Hypothalamus (tissue), 51 donors: ENCODE results near the gene CALY.
"Not testable (repeated sequence)": the region's sequence is repeated elsewhere in the genome, so short reads cannot be mapped to it uniquely, and the experiment has no call there.

Source experiments
- DNase-seq, 51 donors: peaks; one replicate each; lab custom pipeline; 2025; lab: John Stamatoyannopoulos, UW

CALY gene

GRCh38 chr10:133336577-133337369 lies at the start of gene CALY:
TSS of gene CALY (minus strand) at chr10:133336896. CDS start at chr10:133328989, 7,907 bp downstream.
- peak in 34 of 51 donors; percentile 16 to 81 (median 54) for DNase-seq

- DNase-seq, result no peak
Measured at GRCh38 chr10:133385214-133385613, 48.5 kb upstream of the CALY start.

- DNase-seq, result no peak
Measured at GRCh38 chr10:133384071-133384470, 47.4 kb upstream of the CALY start.

GRCh38 chr10:133383551-133383950 lies 46.9 kb upstream of the CALY start:
- DNase-seq, result no peak

- no peak for DNase-seq
Measured at GRCh38 chr10:133381036-133381435, 44.3 kb upstream of the CALY start.

GRCh38 chr10:133379801-133380666 lies 43.3 kb upstream of the CALY start:
- DNase-seq, result peak in 21 of 51 donors; percentile 15 to 65 (median 37)

- peak in 39 of 51 donors; percentile 7 to 82 (median 55) for DNase-seq
Measured at GRCh38 chr10:133379152-133379800, 42.6 kb upstream of the CALY start, which contains the start of gene PAOX. TSS of gene PAOX (plus strand) at chr10:133379262. CDS start at chr10:133379317, 55 bp downstream.

GRCh38 chr10:133378251-133379096 lies 41.8 kb upstream of the CALY start:
- peak in 41 of 51 donors; percentile 19 to 84 (median 59) for DNase-seq

GRCh38 chr10:133377818-133378250 lies 41.1 kb upstream of the CALY start:
- DNase-seq, result no peak

- no peak for DNase-seq
Measured at GRCh38 chr10:133377025-133377817, 40.5 kb upstream of the CALY start.

- not testable (repeated sequence) for DNase-seq
Measured at GRCh38 chr10:133376183-133376582, 39.5 kb upstream of the CALY start.

- DNase-seq, result peak in 5 of 51 donors; percentile 15 to 55 (median 22)
Measured at GRCh38 chr10:133375357-133376115, 38.8 kb upstream of the CALY start.

- DNase-seq, result peak; percentile 30 to 97 (median 88)
Measured at GRCh38 chr10:133373174-133374090, 36.7 kb upstream of the CALY start, which contains the start of gene ECHS1. TSS of gene ECHS1 (minus strand) at chr10:133373354. CDS start at chr10:133373333, 21 bp downstream.

- DNase-seq, result no peak
Measured at GRCh38 chr10:133372507-133372906, 35.8 kb upstream of the CALY start.

- no peak for DNase-seq
Measured at GRCh38 chr10:133370030-133370786, 33.5 kb upstream of the CALY start.

- DNase-seq, result no peak
Measured at GRCh38 chr10:133368153-133368552, 31.5 kb upstream of the CALY start.
